Heart left ventricle (tissue), 13 donors: Measurements from ENCODE around the gene GTF3C1.

Experiments
- CTCF ChIP-seq, 12 donors: fragments of 200-600 bp; sonication (generic) in 4 of 12; IDR thresholded peaks; one replicate each; pipeline versions ENCODE4 v1.5.0 to v1.8.0; 2018 to 2022; ENCODE audit warnings: antibody characterized with exemption in 12 of 12, mild to moderate bottlenecking in 5 of 12
- POLR2A ChIP-seq, 2 donors: fragments of 450-650 bp; IDR thresholded peaks; one replicate each; pipeline ENCODE4 v1.6.1; 2017; ENCODE audit warnings: antibody characterized with exemption in 2 of 2, mild to moderate bottlenecking in 2 of 2, moderate library complexity in 2 of 2
- donor health status: ischemic (EF 13 %, LVEDD 7.1; RV severe dilation, severe dysfunction).
- donor health status: DM: no; HTN: yes; CAD: no.
- donor health status: DM: no; HTN: no; CAD: no.
- donor health status: ischemic (EF 25% LVEDD 6.9; RV normal size, moderate dysfunction).
- donor health status: ischemic (EF 25% LVEDD 5.7; RV mildly dilated, moderate dysfunction).
- donor health status: ischemic (EF 35%, LVEDD 5.7; RV mildly dilated, moderate dysfunction).
- donor health status: nonischemic (EF 11% LVEDD 7.7; RV severe dilation, severe dysfunction).
- donor health status: DM: yes; HTN: yes; CAD: no.
- donor health status: PGD.
- donor health status: ischemic (EF 29% LVEDD 5.4; RV normal size, mild dysfunction).
- donor health status: nonischemic (EF 23%, LVEDD 6.1; RV moderate dilation, normal function).

GRCh38 chr16:27547851-27548250 lies 1.9 kb downstream of the GTF3C1 start:
- no peak for TF ChIP-seq CTCF (IDR thresholded peaks at IDR 0.05)
- no peak for TF ChIP-seq POLR2A (IDR thresholded peaks at IDR 0.05)
